HepG2 (cell line): ENCODE results near the gene AGXT. TPM values are rescaled to one million over a fixed set of nuclear protein-coding genes. Genes with fewer than 3 reads are reported as not detected.

ENCODE experiments used
- DNMT3B ChIP-seq: conservative IDR thresholded peaks from 2 replicates; pipeline ENCODE4 v1.6.1; 2016; ENCODE audit warnings: missing biosample characterization, control low read depth
- HOXA5 ChIP-seq: sonication (generic); formaldehyde crosslinking; IDR thresholded peaks from 2 replicates; pipeline ENCODE4 v1.4.0; 2020; ENCODE audit warnings: missing genetic modification reagents
- HOXD1 ChIP-seq: sonication (generic); formaldehyde crosslinking; IDR thresholded peaks from 2 replicates; pipeline ENCODE4 v1.5.0; 2020; ENCODE audit warnings: missing genetic modification reagents
- JUN ChIP-seq: sonication (generic); formaldehyde crosslinking; IDR thresholded peaks from 2 replicates; pipeline ENCODE4 v1.4.0; 2020; ENCODE audit warnings: mild to moderate bottlenecking, missing genetic modification reagents
- MEF2D ChIP-seq: sonication (generic); formaldehyde crosslinking; IDR thresholded peaks from 2 replicates; pipeline ENCODE4 v1.5.1; 2020; ENCODE audit warnings: mild to moderate bottlenecking, missing genetic modification reagents
- MLXIP ChIP-seq: sonication (generic); formaldehyde crosslinking; IDR thresholded peaks from 2 replicates; pipeline ENCODE4 v1.9.0; 2021; ENCODE audit warnings: missing genetic modification reagents, borderline replicate concordance
- NBN ChIP-seq: fragments of 450-650 bp; conservative IDR thresholded peaks from 2 replicates; pipeline ENCODE4 v1.6.1; 2017
- REPIN1 ChIP-seq: sonication (generic); formaldehyde crosslinking; IDR thresholded peaks from 2 replicates; pipeline ENCODE4 v1.8.0; 2022; ENCODE audit warnings: missing genetic modification reagents, low read depth, mild to moderate bottlenecking, borderline replicate concordance
- TEAD3 ChIP-seq: optimal IDR thresholded peaks from 2 replicates; pipeline ENCODE3; 2016; ENCODE audit warnings: borderline replicate concordance
- ZKSCAN1 ChIP-seq: fragments of 150-350 bp; IDR thresholded peaks from 2 replicates; pipeline ENCODE4 v1.6.1; 2014; ENCODE audit warnings: low read length
- ZNF142 ChIP-seq: sonication (generic); formaldehyde crosslinking; IDR thresholded peaks from 2 replicates; pipeline ENCODE4 v1.4.0; 2020; ENCODE audit warnings: missing genetic modification reagents
- ZNF280B ChIP-seq: sonication (generic); formaldehyde crosslinking; IDR thresholded peaks from 2 replicates; pipeline ENCODE4 v1.5.0; 2020; ENCODE audit warnings: missing genetic modification reagents, mild to moderate bottlenecking, borderline replicate concordance
- ZNF331 ChIP-seq: sonication (generic); formaldehyde crosslinking; IDR thresholded peaks from 2 replicates; pipeline ENCODE4 v1.4.0; 2020; ENCODE audit warnings: missing genetic modification reagents
- ZNF33A ChIP-seq: sonication (generic); formaldehyde crosslinking; IDR thresholded peaks from 2 replicates; pipeline ENCODE4 v1.5.1; 2020; ENCODE audit warnings: missing genetic modification reagents, mild to moderate bottlenecking, moderate library complexity, borderline replicate concordance
- ZNF430 ChIP-seq: sonication (generic); formaldehyde crosslinking; IDR thresholded peaks from 2 replicates; pipeline ENCODE4 v1.9.0; 2021; ENCODE audit warnings: mild to moderate bottlenecking, missing genetic modification reagents
- ZNF550 ChIP-seq: sonication (generic); formaldehyde crosslinking; IDR thresholded peaks from 2 replicates; pipeline ENCODE4 v1.4.0; 2020; ENCODE audit warnings: mild to moderate bottlenecking, missing genetic modification reagents, borderline replicate concordance
- ZNF616 ChIP-seq: sonication (generic); formaldehyde crosslinking; IDR thresholded peaks from 2 replicates; pipeline ENCODE4 v1.5.0; 2020; ENCODE audit warnings: low read depth, mild to moderate bottlenecking, missing genetic modification reagents
- polyA plus RNA-seq, 8 experiments: library from polyadenylated mRNA; depleted of rRNA in 3 of 8; stranded (reverse) in 7 of 8; unstranded in 1 of 8; fragments of >200 nt; fragmentation: Illumina TruSeq in 4 of 8; extraction: Trizol in 4 of 8; gene quantifications; 2 replicates each; pipeline versions ENCODE4 v1.2.1 to v1.2.3, GENCODE V29; 2011 to 2016; ENCODE audit warnings: low read depth in 4 of 8, missing spikeins in 1 of 8, mixed read lengths in 1 of 8; ENCODE audit not compliant: insufficient read depth in 1 of 8
- total RNA-seq, 5 experiments: library from RNA; depleted of rRNA; stranded (reverse); fragments of >200 nt; fragmentation: Illumina TruSeq; extraction: Trizol; gene quantifications; 2 replicates each; pipeline ENCODE4 v1.2.3, GENCODE V29; 2016; ENCODE audit warnings: low read depth in 1 of 5

The AGXT gene
- total and polyA plus RNA-seq, 2 of the 13 experiments (the other 11 are each of a cell fraction or from before 2014, with no cell fraction given), result 41.9 to 96.1 TPM

DNA sequence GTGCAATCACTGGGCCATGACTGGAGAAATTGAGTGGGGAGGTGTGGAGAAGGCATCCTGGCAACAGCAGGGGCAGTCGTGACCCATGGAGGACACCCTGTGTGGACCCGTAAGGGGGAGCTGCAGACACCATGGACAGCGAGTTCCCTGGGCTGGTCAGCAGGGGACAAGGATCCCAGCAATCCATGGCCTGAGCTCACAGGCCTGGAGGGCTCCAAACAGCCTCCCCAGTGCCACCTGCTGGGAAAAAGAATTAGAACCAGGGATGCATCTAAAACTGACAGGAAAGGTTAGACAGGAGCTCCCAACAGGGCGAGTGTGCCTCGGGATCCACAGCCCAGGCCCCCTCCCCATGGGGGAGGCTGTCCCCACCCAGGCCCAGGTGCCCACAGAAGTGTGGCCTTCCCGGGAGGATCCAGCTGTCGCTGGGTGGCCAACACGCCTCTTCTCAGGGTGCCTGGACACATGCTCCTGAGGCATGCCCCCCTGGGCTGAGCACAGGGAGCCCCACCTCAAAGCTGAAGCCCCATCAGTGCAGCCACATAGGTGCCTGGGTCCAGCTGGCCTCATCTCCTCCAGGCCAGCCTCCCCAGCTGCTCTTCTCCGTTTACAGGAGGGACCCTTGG is 28.1 kb upstream of the AGXT start (continued):
- 0 out of 2 replicates have a peak, but pooled peaks have one; percentile 41 for TF ChIP-seq MEF2D (CRISPR knock-in tag)
- no peak for TF ChIP-seq ZKSCAN1
- TF ChIP-seq NBN, result no peak
- TF ChIP-seq REPIN1 (CRISPR knock-in tag), result peak; percentile 86
- TF ChIP-seq TEAD3 (CRISPR knock-in tag), result peak; percentile 67
- TF ChIP-seq HOXA5 (CRISPR knock-in tag), result peak; percentile 87; the same call in 1 of the 2 replicates
- TF ChIP-seq ZNF430 (CRISPR knock-in tag), result peak; percentile 66; the same call in 1 of the 2 replicates
- no peak for TF ChIP-seq ZNF280B (CRISPR knock-in tag)
- TF ChIP-seq HOXD1 (CRISPR knock-in tag), result no peak
- TF ChIP-seq MLXIP (CRISPR knock-in tag), result no peak
- TF ChIP-seq ZNF33A (CRISPR knock-in tag), result no peak
- TF ChIP-seq DNMT3B (CRISPR knock-in tag), result no peak
- TF ChIP-seq JUN, result no peak
- peak; percentile 70; the same call in 1 of the 2 replicates for TF ChIP-seq ZNF331 (CRISPR knock-in tag)
- TF ChIP-seq ZNF550 (CRISPR knock-in tag), result no peak
- TF ChIP-seq ZNF142 (CRISPR knock-in tag), result no peak
- TF ChIP-seq ZNF616, result no peak
